ENCODE data around the gene KIRREL2.

The KIRREL2 gene

GRCh38 chr19:35894342-35894741, 37.6 kb downstream of the KIRREL2 start:
- no peak overlapping the region for H3K4me3 ChIP-seq (ENCODE audit: low read length)
- DNase-seq (ENCODE audit: low read depth) = no peak
- TF ChIP-seq CTCF (conservative IDR thresholded peaks at IDR 0.05; ENCODE audit: low read length) = no peak

GRCh38 chr19:35895911-35896642, 39.4 kb downstream of the KIRREL2 start:
- H3K4me3 ChIP-seq (ENCODE audit: low read length) = no peak overlapping the region
- TF ChIP-seq CTCF (conservative IDR thresholded peaks at IDR 0.05; ENCODE audit: low read length) = no peak
- DNase-seq (ENCODE audit: low read depth) = no peak

GRCh38 chr19:35896643-35897040, 39.9 kb downstream of the KIRREL2 start:
- no peak for DNase-seq (ENCODE audit: low read depth)
- no peak for TF ChIP-seq CTCF (conservative IDR thresholded peaks at IDR 0.05; ENCODE audit: low read length)
- no peak overlapping the region for H3K4me3 ChIP-seq (ENCODE audit: low read length)

- DNase-seq (ENCODE audit: low read depth) = no peak
- H3K4me3 ChIP-seq (ENCODE audit: low read length) = peak overlapping the region; percentile 77
- no peak for TF ChIP-seq CTCF (conservative IDR thresholded peaks at IDR 0.05; ENCODE audit: low read length)
Measured at GRCh38 chr19:35897706-35898451, 41.2 kb downstream of the KIRREL2 start.

GRCh38 chr19:35898499-35898809, 41.7 kb downstream of the KIRREL2 start:
- no peak for TF ChIP-seq CTCF (conservative IDR thresholded peaks at IDR 0.05; ENCODE audit: low read length)
- no peak for DNase-seq (ENCODE audit: low read depth)
- H3K4me3 ChIP-seq (ENCODE audit: low read length) = peak overlapping the region; percentile 77

GRCh38 chr19:35899547-35900214, 43.0 kb downstream of the KIRREL2 start:
- peak; percentile 79 for DNase-seq (ENCODE audit: low read depth)
- H3K4me3 ChIP-seq (ENCODE audit: low read length) = peak overlapping the region; percentile 77

More at GRCh38 chr19:35899547-35900214, 43.0 kb downstream of the KIRREL2 start:
- no peak for TF ChIP-seq CTCF (conservative IDR thresholded peaks at IDR 0.05; ENCODE audit: low read length)
